ENCODE data around the gene CHRM3.

The CHRM3 gene

GRCh38 chr1:239432255-239432654 lies 45.9 kb downstream of the CHRM3 start:
- Mint-ChIP-seq H3K4me3 (no peak overlapping the region), H3K4me1 (no peaks in the 10 kb centered on the region), H3K27ac (no peak overlapping the region), H3K9me3 (no peaks in the 10 kb centered on the region), H3K36me3 (no peaks in the 10 kb centered on the region), H3K27me3 (no peaks in the 10 kb centered on the region)

- Mint-ChIP-seq H3K9me3 (no peaks in the 10 kb centered on the region), H3K4me3 (no peak overlapping the region), H3K27me3 (no peaks in the 10 kb centered on the region), H3K4me1 (no peaks in the 10 kb centered on the region), H3K36me3 (no peaks in the 10 kb centered on the region), H3K27ac (no peak overlapping the region)
Observed at GRCh38 chr1:239434181-239434580, 47.8 kb downstream of the CHRM3 start.
